Left renal pelvis (tissue), 4 donors: ENCODE measurements around the gene CCNB3. TPM values are rescaled to one million over a fixed set of nuclear protein-coding genes. Genes with fewer than 3 reads are reported as not detected.

Experiments used
- DNase-seq, 4 donors: peaks; one replicate each; pipeline ENCODE4 v3.0.0-alpha.2; 2013; ENCODE audit warnings: low read depth in 4 of 4, low spot score in 3 of 4
- polyA plus RNA-seq, 4 donors: library from polyadenylated mRNA; unstranded; fragments of 120-200 nt; gene quantifications; one replicate each; pipeline ENCODE4 v1.2.1, GENCODE V29; 2013; ENCODE audit not compliant: insufficient read length in 4 of 4

The CCNB3 gene
- polyA plus RNA-seq, 4 donors = 0.52 to 1.6 (median 1.1) TPM

- DNase-seq = no peak
Observed at GRCh38 chrX:50372966-50373365, 168.4 kb downstream of the CCNB3 start.

- no peak for DNase-seq
Observed at GRCh38 chrX:50375481-50376267, 171.1 kb downstream of the CCNB3 start.

GRCh38 chrX:50381729-50382415 is 177.3 kb downstream of the CCNB3 start:
- DNase-seq = no peak

- no peak for DNase-seq
Observed at GRCh38 chrX:50386520-50386919, 182.0 kb downstream of the CCNB3 start.

DNA sequence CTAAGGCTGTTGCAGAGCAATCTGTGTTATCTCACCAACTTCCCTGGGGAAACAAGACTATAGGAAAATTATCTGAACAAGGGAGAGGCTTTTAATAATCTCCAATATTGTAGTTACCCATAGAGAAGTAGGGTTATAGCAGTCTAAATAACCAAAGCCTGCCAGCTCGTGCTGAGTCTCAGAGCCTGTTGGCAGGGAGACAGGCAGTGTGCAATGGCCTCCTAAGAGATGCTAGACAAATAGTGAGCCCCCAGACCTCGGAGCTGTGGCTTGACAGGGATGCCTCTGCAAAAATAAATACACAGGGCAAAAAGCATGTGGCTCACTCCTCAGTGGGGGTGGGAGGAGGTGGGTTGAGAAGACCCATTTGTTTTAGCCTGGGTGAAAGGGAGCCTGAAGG is 189.3 kb downstream of the CCNB3 start:
- DNase-seq = no peak

Other genes with a start within 250 kb of the CCNB3 start
- under 1 TPM in 2 of 4 donors, not detected in 2; 0.11 to 0.17 TPM for gene AKAP4, start 3.8 kb upstream of the CCNB3 start, polyA plus RNA-seq